ENCODE measurements around the gene BEST2.

- no peak for TF ChIP-seq POLR2A (IDR thresholded peaks at IDR 0.05; ENCODE audit: borderline replicate concordance, extremely low read depth, insufficient read depth, insufficient read length)
- TF ChIP-seq CTCF (IDR thresholded peaks at IDR 0.05 in 2 of 3, conservative IDR thresholded peaks at IDR 0.05 in 1 of 3; ENCODE audit: borderline replicate concordance in 1 of 3, insufficient read depth in 1 of 3, low read depth in 2 of 3, low read length in 2 of 3) = no peak
- no peak for TF ChIP-seq REST (IDR thresholded peaks at IDR 0.05; ENCODE audit: low read depth)
Observed at GRCh38 chr19:12754465-12755196, 3.0 kb downstream of the BEST2 start.

All from HCT116 (cell line).